HG02588 (cell line): ENCODE results near the gene GALNT10.

Experiments used
- ATAC-seq: cut with Tn5 transposase; IDR thresholded peaks from one replicate; pipeline ENCODE4 v1.9.1; 2021; ENCODE audit warnings: mild to moderate bottlenecking, moderate library complexity; ENCODE audit not compliant: unreplicated experiment

Gene GALNT10

DNA sequence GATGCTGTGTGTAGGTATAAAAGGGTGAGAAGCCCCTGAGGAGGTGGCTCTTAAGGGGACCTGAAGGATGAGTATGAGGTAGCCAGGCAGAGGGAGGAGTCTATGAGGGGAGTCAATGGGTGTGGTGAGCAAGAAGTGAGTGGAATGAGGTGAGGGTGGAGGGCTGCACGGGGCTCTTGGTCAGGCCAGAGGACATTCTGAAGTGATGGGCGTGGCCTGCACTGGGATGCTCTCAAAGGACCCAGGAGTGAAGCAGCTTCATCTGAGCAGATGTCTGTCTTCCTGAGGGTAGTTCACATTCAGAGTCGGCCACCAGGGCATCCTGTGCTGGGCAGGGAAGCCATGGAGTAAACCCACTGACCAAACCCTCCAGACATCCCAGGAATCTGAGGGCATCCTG is 210.1 kb downstream of the GALNT10 start:
- ATAC-seq: no peak

DNA sequence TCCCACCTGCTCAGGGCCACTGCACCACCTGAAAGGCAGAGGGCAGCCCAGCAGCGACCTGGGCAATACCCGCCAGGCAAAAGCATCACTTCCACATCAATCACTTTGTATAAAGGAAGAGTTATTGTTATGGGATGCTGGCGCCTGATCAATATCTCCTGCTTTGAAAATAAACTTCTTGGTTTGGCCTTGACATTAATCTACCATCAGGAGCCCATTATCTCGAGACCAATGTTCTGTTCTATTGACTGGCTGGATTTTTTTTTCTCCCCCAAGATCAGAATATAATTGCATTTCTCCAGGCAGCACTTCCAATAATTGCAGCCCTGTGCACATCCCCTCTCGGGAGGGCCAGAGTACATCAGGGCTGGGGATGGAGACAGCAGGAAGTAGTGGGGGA is 210.8 kb downstream of the GALNT10 start:
- ATAC-seq: no peak

DNA sequence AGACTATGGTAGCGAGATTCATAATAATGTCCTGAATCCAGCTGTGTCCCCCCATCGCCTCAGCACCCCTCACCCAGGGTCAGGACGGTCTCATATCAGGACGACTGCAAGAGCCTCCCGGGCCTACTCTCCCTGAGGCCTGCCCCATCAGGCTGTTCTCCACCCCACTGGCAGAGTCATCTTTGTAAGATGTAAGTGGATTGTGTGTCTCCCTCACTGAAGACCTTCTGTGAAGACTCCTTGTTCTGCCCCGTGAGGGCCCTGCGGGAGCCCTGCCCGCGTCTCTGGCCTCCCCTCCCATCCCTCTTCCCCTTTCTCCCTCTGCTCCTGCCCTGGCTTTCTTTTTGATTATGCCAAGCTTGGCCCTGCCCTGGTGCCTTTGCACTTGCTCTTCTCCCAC is 211.4 kb downstream of the GALNT10 start:
- ATAC-seq: no peak

DNA sequence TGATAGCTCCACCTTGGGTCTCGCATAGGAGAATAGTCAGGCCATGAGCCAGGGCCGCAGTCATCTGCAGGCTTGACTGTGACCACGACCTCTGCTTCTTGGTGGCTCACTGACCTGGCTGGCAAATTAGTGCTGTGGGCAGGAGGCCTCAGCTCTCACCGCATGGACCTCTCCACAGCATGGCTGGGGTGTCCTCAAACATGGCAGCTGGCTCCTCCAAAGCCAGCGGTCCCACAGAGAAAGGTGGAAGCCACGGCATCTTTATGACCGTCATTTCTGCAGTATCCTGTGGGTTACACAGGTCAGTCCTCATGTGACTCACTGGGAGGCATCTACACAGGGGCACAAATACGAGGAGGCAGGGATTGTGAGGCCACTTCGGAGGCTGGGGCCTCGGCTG is 212.1 kb downstream of the GALNT10 start:
- ATAC-seq: no peak

DNA sequence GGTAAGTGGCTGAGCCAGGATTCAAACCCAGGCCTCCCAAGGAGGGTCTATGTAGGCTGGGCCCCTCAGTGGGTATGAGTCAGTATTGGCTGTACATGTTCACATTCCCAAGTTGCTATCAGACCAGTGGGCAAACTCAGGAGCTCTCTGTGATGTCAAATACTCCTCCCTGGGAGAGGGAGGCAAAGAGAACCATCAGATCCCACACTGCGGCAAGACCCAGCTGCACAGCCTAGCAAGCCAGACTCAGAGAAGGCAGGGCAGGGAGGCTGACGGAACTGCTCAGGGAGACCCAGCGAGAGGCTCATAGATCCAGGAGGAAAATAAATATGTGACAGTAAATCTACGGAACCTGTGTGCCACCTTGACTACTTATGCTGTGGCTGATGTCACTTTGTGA is 212.7 kb downstream of the GALNT10 start:
- ATAC-seq: no peak

DNA sequence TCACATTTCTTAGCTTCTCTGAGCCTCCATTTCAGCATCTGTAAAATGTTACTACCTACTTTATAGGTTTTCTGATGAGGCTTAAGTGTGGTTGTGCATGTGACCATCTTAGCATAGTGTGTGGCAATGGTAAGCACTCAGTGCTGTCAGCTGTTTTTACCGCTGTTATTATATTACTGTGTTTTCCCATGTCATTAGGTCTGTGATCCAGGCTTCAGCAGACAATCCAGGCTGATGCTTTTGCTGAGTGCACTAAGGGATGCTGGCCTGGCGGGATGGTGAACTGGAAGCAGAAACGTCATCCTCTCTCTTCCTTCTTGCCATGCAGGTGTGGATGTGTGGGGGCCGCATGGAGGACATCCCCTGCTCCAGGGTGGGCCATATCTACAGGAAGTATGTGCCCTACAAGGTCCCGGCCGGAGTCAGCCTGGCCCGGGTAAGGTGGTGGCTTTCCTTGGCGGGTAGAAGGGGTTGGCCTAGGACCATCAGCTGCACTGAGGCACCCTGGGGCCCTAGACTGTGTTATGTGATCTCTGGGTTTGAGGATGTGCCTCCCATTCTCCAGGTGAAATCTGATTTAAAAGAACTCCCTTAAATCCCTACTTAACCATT is 213.3 kb downstream of the GALNT10 start:
- ATAC-seq: no peak

DNA sequence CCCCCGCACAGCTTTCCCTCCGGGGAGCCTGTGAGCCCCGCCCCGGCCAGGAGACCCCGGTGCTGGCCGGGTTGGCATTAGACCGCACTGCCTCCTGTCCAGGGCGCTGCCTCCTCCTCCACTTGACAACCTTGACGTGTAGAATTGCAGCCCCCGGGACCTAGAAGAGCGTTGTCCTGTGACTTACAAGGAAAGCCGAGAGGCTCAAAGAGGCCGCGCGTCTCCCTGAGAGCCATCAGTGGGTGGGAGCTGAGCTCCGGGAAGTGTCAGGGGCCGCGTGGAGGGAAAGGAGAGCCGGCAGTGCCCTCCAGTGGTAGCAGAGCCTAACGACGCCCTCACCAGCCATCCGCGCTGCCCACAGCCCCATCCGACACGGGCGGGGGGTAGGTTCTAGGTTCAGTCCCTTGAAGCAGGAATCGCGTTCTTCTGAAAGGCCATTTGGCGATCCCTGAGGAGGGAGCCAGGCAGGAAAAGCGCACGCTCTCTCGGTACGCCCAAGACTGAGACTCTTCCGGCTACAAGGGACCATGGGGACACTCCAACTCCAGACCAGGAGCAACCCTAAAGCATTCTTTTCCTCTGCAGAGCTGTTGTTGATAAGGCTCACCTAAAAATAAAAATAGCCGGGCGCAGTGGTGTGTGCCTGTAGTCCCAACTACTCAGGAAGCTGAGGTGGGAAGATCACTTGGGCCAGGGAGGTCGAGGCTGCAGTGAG is 214.7 kb downstream of the GALNT10 start:
- peak; percentile 98 for ATAC-seq

DNA sequence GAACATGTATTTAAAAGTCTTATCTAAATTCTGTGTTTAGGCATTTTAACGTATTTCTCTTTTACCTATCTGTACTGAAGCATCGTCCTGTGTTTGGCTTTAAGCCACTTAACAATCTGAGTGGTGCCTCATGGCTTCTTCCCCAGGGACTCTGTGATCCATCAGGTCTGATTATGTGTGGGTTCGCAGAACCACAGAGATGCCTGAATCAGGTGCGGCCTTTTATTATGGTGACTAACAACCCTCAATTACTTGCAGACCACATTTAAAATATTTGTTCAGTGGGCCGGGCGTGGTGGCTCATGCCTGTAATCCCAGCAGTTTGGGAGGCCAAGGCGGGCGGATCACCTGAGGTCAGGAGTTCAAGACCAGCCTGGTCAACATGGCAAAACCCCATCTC is 215.7 kb downstream of the GALNT10 start:
- ATAC-seq: no peak

DNA sequence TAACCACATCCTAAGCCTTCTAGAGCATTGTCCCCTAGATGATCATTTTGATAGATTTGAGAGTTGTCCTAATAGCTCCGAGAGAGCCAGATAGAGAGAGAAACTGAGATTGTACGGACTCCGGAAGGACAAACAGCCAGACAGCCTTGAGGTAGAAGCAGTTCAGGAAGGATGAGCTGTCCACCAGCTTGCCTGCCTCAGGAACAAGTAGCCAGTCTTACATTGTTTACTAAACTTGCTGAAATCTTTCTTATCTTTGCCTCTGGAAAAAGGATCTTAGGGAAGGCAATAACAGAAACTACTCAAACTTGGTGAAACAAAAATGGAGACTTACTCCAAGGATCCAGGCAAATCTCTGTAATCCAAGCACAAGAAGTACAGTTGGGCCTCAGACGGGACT is 216.3 kb downstream of the GALNT10 start:
- no peak for ATAC-seq

DNA sequence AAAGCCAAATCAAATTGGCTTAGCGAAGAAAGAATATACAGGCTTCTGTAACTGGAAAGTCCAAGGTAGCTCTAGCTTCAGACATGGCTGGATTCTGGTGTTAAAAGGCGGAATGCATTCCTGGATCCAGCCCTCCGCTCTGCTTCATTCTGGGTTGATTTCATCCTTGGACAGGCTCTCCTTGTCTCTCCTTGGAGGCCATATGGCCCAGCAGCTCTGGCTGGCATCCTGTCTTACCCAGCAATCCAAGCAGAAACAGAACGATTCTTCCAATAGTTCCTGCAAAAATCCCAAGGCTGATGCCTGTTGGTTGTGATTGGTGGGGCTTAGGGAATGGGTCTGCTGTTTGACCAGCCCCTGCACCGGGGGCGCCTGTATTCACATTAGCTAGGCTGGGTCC is 218.3 kb downstream of the GALNT10 start:
- ATAC-seq: no peak

DNA sequence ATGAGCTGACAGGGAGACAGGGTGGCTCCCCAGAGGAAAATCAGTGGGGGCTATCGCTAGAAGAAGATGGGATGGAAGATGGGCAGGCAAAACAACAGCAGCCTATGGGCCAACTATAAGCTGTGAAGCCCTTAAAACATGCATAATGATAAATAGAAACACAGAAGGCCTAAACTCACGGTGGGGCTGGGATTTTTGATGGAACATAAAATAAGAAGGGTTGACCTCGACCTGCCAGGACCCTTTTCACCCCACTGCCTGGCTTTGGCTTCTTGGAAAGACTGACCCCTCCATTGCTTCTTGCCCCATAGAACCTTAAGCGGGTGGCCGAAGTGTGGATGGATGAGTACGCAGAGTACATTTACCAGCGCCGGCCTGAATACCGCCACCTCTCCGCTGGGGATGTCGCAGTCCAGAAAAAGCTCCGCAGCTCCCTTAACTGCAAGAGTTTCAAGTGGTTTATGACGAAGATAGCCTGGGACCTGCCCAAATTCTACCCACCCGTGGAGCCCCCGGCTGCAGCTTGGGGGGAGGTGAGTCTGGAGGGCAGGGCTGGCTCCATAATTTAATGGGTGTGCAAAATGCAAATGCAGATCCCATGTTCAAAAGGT is 218.8 kb downstream of the GALNT10 start:
- ATAC-seq: no peak

DNA sequence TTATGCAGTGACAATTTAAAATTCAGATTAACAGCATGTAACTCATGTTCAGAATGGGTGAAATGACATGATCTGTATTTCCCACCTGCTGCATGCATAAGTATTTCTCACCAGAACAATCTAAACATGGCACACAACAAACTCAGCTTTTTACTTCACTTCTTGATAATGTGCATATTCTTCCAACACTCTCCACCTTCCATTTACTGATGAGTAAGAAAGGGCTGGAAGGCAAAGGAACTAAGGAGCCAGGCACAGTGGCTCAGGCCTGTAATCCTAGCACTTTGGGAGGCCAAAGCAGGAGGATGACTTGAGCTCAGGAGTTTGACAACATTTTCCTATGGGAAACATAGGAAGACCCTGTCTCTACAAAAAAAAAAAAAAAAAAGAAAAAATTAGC is 219.5 kb downstream of the GALNT10 start:
- no peak for ATAC-seq

DNA sequence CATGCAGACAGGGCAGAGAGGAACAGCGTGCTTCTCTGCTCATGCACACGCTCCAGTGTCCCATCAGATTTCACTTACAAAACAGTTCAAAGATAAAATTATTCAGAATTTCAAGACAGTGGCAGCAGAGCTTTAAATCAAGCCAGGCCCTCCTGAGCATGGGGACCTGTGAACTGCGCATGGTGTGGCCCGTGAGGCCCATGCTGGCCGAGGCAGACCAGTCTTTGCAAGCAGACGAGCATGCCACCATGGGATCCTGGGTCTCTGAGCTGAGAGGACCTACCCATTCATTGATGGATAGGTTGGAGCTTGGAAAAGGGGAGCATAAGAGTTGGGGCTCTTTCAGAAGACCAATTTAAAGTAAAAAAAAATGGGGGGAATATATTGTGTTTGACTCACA is 220.3 kb downstream of the GALNT10 start:
- no peak for ATAC-seq

DNA sequence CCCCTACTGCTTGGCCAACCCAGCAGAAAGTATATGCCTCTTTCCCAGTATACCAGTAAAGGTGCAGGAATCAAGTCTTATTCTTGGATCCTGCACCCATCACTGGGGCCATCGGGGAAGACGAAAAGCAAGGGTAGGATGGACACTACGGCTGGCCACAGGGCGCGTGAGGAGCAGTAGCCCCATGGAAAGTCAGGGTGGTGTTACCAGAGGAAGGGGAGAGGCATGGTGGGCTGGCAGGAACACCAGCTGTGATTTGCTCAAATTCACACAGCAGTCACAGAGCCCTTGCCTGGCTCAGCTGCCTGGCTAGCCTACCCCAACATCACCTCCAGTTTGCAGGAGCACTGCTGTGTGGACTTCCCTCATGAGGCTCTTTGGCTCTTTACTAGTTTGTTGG is 220.8 kb downstream of the GALNT10 start:
- ATAC-seq: no peak

DNA sequence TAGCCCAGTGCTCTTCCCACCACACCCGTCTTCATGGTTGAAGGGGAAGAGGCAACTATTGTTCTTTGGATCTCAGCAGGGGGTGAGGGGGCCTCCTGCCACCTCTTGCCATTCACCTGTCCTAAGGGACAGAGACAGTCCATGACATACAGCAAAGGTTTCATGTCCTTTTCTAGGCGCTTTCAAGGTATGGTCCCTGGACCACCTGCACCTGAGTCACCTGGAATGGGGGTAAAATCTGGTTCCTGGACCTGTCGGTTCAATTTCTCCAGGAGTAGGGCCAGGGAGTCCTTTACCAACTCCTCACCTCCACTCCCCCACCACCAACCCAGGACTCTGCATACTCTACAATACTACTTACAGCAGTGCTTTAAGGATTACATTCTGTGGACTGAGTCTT is 221.8 kb downstream of the GALNT10 start:
- no peak for ATAC-seq

DNA sequence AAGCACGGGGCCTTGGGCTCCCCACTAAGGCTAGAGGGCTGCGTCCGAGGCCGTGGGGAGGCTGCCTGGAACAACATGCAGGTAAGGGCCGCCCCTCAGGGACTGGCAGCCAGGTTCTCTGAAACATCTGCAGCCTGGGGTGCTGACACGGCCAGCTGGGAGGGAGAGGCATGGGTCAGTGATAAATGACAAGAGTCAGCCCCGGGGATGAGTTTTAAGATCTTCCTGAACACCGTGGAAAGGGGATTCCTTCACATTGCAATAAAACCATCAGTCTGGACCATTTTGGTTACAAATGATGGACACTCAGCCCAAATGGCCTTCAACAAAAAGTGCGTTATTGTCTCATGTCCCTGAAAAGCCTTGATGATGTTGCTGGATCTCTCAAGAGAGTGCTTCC is 222.4 kb downstream of the GALNT10 start:
- ATAC-seq: no peak

DNA sequence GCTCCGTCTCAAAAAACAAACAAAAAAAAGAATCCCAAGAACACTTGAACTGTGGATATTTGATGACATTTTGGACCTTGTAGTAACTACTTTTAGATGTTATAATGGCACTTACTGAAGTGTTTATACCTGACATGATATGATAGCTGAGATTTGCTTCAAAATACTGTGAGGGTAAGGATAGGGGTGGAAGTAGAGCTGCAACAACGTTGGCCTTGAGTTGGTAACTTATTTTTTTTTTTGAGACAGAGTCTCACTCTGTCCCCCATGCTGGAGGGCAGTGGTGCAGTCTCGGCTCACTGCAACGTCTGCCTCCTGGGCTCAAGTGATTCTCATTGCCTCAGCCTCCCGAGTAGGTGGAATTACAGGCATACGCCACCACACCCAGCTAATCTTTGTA is 224.6 kb downstream of the GALNT10 start:
- no peak for ATAC-seq

DNA sequence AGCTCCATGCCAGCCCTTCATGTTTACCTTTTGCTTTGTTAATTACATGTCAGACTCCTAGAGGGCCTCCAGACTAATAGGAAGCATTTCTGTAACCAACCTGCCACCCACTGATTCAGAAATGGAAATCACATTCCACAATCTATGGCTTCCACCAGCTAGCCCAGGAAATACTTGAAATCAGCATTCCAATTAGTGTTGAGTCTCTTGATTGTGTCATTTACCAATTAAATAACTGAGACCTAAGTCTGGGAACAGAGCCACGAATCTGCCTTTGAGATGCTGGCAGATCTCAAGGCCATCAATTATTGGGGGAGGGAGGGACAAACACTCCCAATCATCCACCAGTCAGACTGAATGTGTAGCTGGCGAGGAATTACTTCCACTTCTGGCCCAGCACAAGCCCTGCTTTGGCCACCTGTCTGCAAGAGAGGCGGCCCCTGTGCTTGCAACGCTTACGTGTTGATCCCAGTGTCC is 227.8 kb downstream of the GALNT10 start:
- ATAC-seq: no peak

DNA sequence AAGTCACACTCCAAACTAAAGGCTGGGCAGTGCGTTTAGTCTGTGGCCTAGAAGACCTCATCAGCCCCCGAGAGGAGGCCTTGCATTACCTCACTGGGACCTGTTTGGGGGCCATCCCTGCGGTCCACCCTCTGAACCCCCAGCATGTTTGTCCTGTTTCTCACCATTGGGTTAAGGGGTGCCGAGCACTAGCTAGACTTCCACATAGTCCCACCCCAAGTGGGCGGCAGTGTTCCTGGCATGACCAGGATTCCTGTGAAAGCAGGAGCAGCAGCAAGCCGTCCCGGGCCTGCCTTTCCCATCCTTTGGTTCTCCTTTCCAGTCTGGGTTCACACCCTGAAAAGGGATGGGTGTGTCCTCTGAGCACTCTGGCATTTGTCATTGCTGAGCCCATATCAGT is 228.7 kb downstream of the GALNT10 start:
- ATAC-seq: no peak

DNA sequence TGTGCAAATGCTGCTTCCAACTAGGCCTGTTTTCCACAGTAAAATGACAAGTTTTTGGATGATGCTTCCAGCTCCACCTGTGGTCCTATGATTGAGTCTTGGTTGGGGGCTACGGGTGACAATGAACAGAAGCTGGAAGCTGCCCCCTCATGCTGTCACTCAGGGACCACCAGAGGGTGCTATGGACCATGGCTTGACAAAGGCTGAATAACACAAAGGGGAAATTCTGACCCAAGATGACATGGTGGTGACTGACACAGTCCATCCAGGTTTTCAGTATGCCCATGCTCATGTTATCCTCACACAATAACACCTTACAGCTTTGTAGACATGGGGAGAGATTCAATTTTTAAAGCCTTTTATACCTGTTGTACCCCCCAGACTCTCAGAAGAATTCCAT is 231.3 kb downstream of the GALNT10 start:
- no peak for ATAC-seq

DNA sequence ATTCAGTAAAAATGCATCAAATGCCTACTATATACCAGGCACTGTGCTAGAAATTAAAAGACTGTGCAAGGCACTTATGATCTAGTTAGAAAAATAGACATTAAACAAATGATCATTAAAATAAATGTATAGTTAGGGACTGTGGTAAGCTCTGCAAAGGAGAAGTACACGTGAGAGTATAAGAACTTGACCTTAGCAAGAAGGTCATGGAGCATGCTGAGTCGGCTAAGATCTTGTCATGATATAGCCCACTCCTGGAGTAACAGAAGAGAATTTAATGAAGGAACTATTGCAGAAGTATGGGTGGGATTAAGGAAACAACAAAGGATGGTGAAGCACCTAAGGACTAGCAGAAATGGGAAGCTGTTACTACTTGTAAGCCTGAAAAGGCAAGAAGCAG is 231.8 kb downstream of the GALNT10 start:
- ATAC-seq: no peak

DNA sequence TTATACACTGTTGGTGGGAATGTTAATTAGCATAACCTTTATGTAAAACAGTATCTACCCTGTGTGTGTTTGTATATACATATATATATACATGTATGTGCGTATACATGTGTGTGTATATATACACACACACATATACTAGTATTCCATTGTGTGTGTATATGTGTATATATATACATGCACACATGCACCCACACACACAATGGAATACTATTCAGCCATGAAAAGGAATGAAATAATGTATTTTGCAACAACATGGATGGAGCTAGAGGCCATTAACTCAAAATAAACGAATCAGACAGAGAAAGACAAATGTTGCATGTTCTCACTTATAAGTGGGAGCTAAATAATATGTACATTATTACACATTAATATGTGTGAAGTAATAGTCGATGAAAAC is 237.7 kb downstream of the GALNT10 start:
- no peak for ATAC-seq
